Liver (tissue), 9 donors: Measurements from ENCODE around the gene TMPRSS6. TPM values are rescaled to one million over a fixed set of nuclear protein-coding genes. Genes with fewer than 3 reads are reported as not detected.

Experiments used
- DNase-seq: peaks from one replicate; pipeline ENCODE4 v3.0.0-alpha.2; 2017; ENCODE audit warnings: low spot score
- H3K27ac ChIP-seq, 2 donors: one replicate each; pipeline ENCODE4 v1.7.0; 2013; ENCODE audit warnings: inconsistent platforms in 2 of 2, low read length in 2 of 2, control low read depth in 1 of 2, low read depth in 1 of 2, mild to moderate bottlenecking in 1 of 2
- H3K27me3 ChIP-seq, 4 donors: one replicate each; pipeline versions ENCODE4 v1.6.1 to v1.7.0; 2013; ENCODE audit warnings: low read length in 3 of 4, inconsistent platforms in 1 of 4, mild to moderate bottlenecking in 1 of 4, moderate library complexity in 1 of 4; ENCODE audit not compliant: control insufficient read depth in 4 of 4, insufficient read depth in 4 of 4
- H3K36me3 ChIP-seq, 4 donors: one replicate each; pipeline versions ENCODE4 v1.6.1 to v1.7.0; 2013; ENCODE audit warnings: low read length in 3 of 4, mild to moderate bottlenecking in 3 of 4, low read depth in 1 of 4, moderate library complexity in 1 of 4; ENCODE audit not compliant: control insufficient read depth in 4 of 4, insufficient read depth in 3 of 4
- H3K4me1 ChIP-seq, 4 donors: one replicate each; pipeline versions ENCODE4 v1.6.1 to v1.7.0; 2013; ENCODE audit warnings: low read length in 3 of 4, mild to moderate bottlenecking in 3 of 4, moderate library complexity in 1 of 4; ENCODE audit not compliant: control insufficient read depth in 4 of 4, insufficient read depth in 4 of 4
- H3K4me3 ChIP-seq, 3 donors: one replicate each; pipeline versions ENCODE4 v1.6.1 to v1.7.0; 2013; ENCODE audit warnings: low read length in 3 of 3, control low read depth in 1 of 3, low read depth in 1 of 3, mild to moderate bottlenecking in 1 of 3
- H3K9ac ChIP-seq, 2 donors: one replicate each; pipeline ENCODE4 v1.7.0; 2013; ENCODE audit warnings: low read length in 2 of 2, mild to moderate bottlenecking in 2 of 2, moderate library complexity in 2 of 2, control low read depth in 1 of 2, low read depth in 1 of 2
- H3K9me3 ChIP-seq, 4 donors: one replicate each; pipeline versions ENCODE4 v1.6.1 to v1.7.0; 2013; ENCODE audit warnings: low read length in 3 of 4; ENCODE audit not compliant: control insufficient read depth in 4 of 4
- ATF3 ChIP-seq: IDR thresholded peaks from 2 replicates; pipeline ENCODE4 v1.6.1; 2016; ENCODE audit warnings: antibody characterized with exemption
- CTCF ChIP-seq: fragments of 150-350 bp; IDR thresholded peaks from 2 replicates; pipeline ENCODE4 v1.5.1; 2017; ENCODE audit warnings: improper control_type of control experiment, low read depth, low read length; ENCODE audit not compliant: missing input control
- EGR1 ChIP-seq, 2 donors: IDR thresholded peaks; 2 replicates each; pipeline ENCODE4 v1.6.1; 2016 to 2018; ENCODE audit warnings: antibody characterized with exemption in 2 of 2, low read depth in 2 of 2
- FOXA1 ChIP-seq: IDR thresholded peaks from 2 replicates; pipeline ENCODE4 v1.6.1; 2016; ENCODE audit warnings: antibody characterized with exemption
- FOXA2 ChIP-seq: IDR thresholded peaks from 2 replicates; pipeline ENCODE4 v1.6.1; 2016; ENCODE audit warnings: antibody characterized with exemption
- GABPA ChIP-seq, 2 donors: IDR thresholded peaks in 1 of 2; conservative IDR thresholded peaks in 1 of 2; 2 replicates each; pipeline ENCODE4 v1.6.1; 2016; ENCODE audit warnings: antibody characterized with exemption in 2 of 2, mild to moderate bottlenecking in 1 of 2, moderate library complexity in 1 of 2
- HNF4A ChIP-seq, 2 donors: conservative IDR thresholded peaks; 2 replicates each; pipeline ENCODE4 v1.6.1; 2016; ENCODE audit warnings: antibody characterized with exemption in 2 of 2, mild to moderate bottlenecking in 2 of 2
- HNF4G ChIP-seq: IDR thresholded peaks from 2 replicates; pipeline ENCODE4 v1.6.1; 2016; ENCODE audit warnings: antibody characterized with exemption
- JUND ChIP-seq, 2 donors: IDR thresholded peaks; 2 replicates each; pipeline ENCODE4 v1.6.1; 2016; ENCODE audit warnings: antibody characterized with exemption in 2 of 2
- MAX ChIP-seq: IDR thresholded peaks from 2 replicates; pipeline ENCODE4 v1.6.1; 2016; ENCODE audit warnings: antibody characterized with exemption
- NR2F2 ChIP-seq: IDR thresholded peaks from 2 replicates; pipeline ENCODE4 v1.6.1; 2016; ENCODE audit warnings: antibody characterized with exemption
- RAD21 ChIP-seq, 2 donors: IDR thresholded peaks; 2 replicates each; pipeline ENCODE4 v1.6.1; 2016; ENCODE audit warnings: antibody characterized with exemption in 2 of 2, mild to moderate bottlenecking in 2 of 2
- REST ChIP-seq: IDR thresholded peaks from 2 replicates; pipeline ENCODE4 v1.6.1; 2016; ENCODE audit warnings: antibody characterized with exemption, mild to moderate bottlenecking
- RXRA ChIP-seq, 2 donors: IDR thresholded peaks; 2 replicates each; pipeline ENCODE4 v1.6.1; 2017 to 2018; ENCODE audit warnings: antibody characterized with exemption in 2 of 2, mild to moderate bottlenecking in 1 of 2
- SP1 ChIP-seq: IDR thresholded peaks from 2 replicates; pipeline ENCODE4 v1.6.1; 2018; ENCODE audit warnings: antibody characterized with exemption, mild to moderate bottlenecking
- TAF1 ChIP-seq: conservative IDR thresholded peaks from 2 replicates; pipeline ENCODE4 v1.6.1; 2016; ENCODE audit warnings: antibody characterized with exemption, mild to moderate bottlenecking
- YY1 ChIP-seq: IDR thresholded peaks from 2 replicates; pipeline ENCODE4 v1.6.1; 2016; ENCODE audit warnings: antibody characterized with exemption, mild to moderate bottlenecking
- ZBTB33 ChIP-seq: IDR thresholded peaks from 2 replicates; pipeline ENCODE4 v1.6.1; 2016; ENCODE audit warnings: antibody characterized with exemption
- WGBS: extraction: QIAGEN DNeasy Blood & Tissue Kit; methylation state at CpG from one replicate; pipeline ENCODE4 v1.1.7; 2013; 5-methylcytosine and 5-hydroxymethylcytosine counted together
- polyA plus RNA-seq, 2 donors: library from polyadenylated mRNA; stranded (reverse) in 1 of 2; unstranded in 1 of 2; fragments of 200-250 nt in 1 of 2; fragments of >200 nt in 1 of 2; fragmentation: Nextera tagmentation in 1 of 2; extraction: Ambion mirVana in 1 of 2; gene quantifications; one replicate each; pipeline versions ENCODE4 v1.2.1 to v1.2.3, GENCODE V29; 2013 to 2015
- total RNA-seq, 2 donors: library from RNA; depleted of rRNA; stranded (reverse); fragments of >200 nt; gene quantifications; one replicate each; pipeline ENCODE4 v1.2.3, GENCODE V29; 2014
- donor health status: healthy.
- donor health status: healthy.
- donor health status: healthy.
- donor health status: healthy.
- donor health status: healthy.

TMPRSS6 gene
- total and polyA plus RNA-seq, 4 donors: 12.6 to 47.1 (median 39.9) TPM

- whole genome bisulfite sequencing: 29% methylated on average over 1 of the region's 1 CpG
- H3K27me3 ChIP-seq: no peaks in the 10 kb centered on the region
- no peaks in the 10 kb centered on the region for H3K9me3 ChIP-seq
- peaks cover 0 to 36% (median 24%) of the 10 kb centered on the region in 4 donors for H3K36me3 ChIP-seq
- H3K4me1 ChIP-seq: peaks cover 0 to 7% (median 0%) of the 10 kb centered on the region in 4 donors
- H3K4me3 ChIP-seq: no peak overlapping the region
- H3K9ac ChIP-seq: no peak overlapping the region
- TF ChIP-seq REST: no peak
- TF ChIP-seq TAF1: no peak
- TF ChIP-seq NR2F2: no peak
- no peak for TF ChIP-seq EGR1 (IDR thresholded peaks at IDR 0.05; ENCODE audit: low read depth in 2 of 2)
- no peak for TF ChIP-seq RXRA (IDR thresholded peaks at IDR 0.05)
- no peak for TF ChIP-seq GABPA (IDR thresholded peaks at IDR 0.05 in 1 of 2, conservative IDR thresholded peaks at IDR 0.05 in 1 of 2)
- TF ChIP-seq ZBTB33: no peak
- no peak for TF ChIP-seq CTCF
- TF ChIP-seq YY1: no peak
- TF ChIP-seq HNF4A (conservative IDR thresholded peaks at IDR 0.05): no peak
- H3K27ac ChIP-seq: no peak overlapping the region
- no peak for DNase-seq
Observed at GRCh38 chr22:37094239-37094638, 15.3 kb downstream of the TMPRSS6 start.

- peaks cover 0 to 32% (median 19%) of the 10 kb centered on the region in 4 donors for H3K36me3 ChIP-seq
- no peaks in the 10 kb centered on the region for H3K27me3 ChIP-seq
- TF ChIP-seq JUND (IDR thresholded peaks at IDR 0.05) (no peak), TAF1 (no peak), FOXA1 (no peak), REST (no peak), EGR1 (IDR thresholded peaks at IDR 0.05; ENCODE audit: low read depth in 2 of 2) (no peak), NR2F2 (no peak), RAD21 (IDR thresholded peaks at IDR 0.05) (no peak), ZBTB33 (no peak), ATF3 (no peak), HNF4G (no peak), FOXA2 (no peak), HNF4A (conservative IDR thresholded peaks at IDR 0.05) (no peak), GABPA (IDR thresholded peaks at IDR 0.05 in 1 of 2, conservative IDR thresholded peaks at IDR 0.05 in 1 of 2) (no peak), MAX (no peak), SP1 (no peak), RXRA (IDR thresholded peaks at IDR 0.05) (no peak)
Observed at GRCh38 chr22:37092997-37093396, 16.5 kb downstream of the TMPRSS6 start.

More at GRCh38 chr22:37092997-37093396, 16.5 kb downstream of the TMPRSS6 start:
- DNase-seq: no peak
- Histone ChIP-seq H3K4me3 (no peak overlapping the region), H3K9me3 (no peaks in the 10 kb centered on the region), H3K4me1 (peaks cover 0 to 7% (median 0%) of the 10 kb centered on the region in 4 donors), H3K9ac (no peak overlapping the region), H3K27ac (no peak overlapping the region)
- WGBS: 81% methylated on average over 6 of the region's 6 CpGs
